A673 (cell line): ENCODE measurements around the gene CLASP2. TPM values are rescaled to one million over a fixed set of nuclear protein-coding genes. Genes with fewer than 3 reads are reported as not detected.

ENCODE experiments used
- BruUV-seq: library from RNA; stranded (reverse); fragments of 400-500 nt; replicated peaks from 2 replicates; lab custom pipeline; 2021; lab: Mats Ljungman, UMichigan
- CTCF ChIA-PET: fragments of 300-600 bp; sonication (Branson Sonifier 250); formaldehyde crosslinking; loops from one replicate; lab custom pipeline; 2022; ENCODE audit warnings: antibody characterized with exemption; lab: Charles Lee
- POLR2A ChIA-PET: fragments of 300-600 bp; sonication (Branson Sonifier 250); formaldehyde crosslinking; loops from one replicate; lab custom pipeline; 2022; ENCODE audit warnings: antibody characterized with exemption; ENCODE audit not compliant: low non-redundant PET; lab: Charles Lee
- DNase-seq: peaks from one replicate; pipeline ENCODE4 v3.0.0-alpha.2; 2015; ENCODE audit warnings: low spot score
- H3K27ac ChIP-seq: fragments of 200-600 bp; sonication (generic); 2 replicates; pipeline ENCODE4 v1.5.1; 2016; ENCODE audit warnings: mixed run types, low read depth, mild to moderate bottlenecking, mixed read lengths, antibody characterized with exemption, low read length; ENCODE audit not compliant: poor library complexity, severe bottlenecking
- H3K27me3 ChIP-seq: fragments of 200-600 bp; sonication (generic); replicated peaks from 2 replicates; pipeline ENCODE4 v1.6.1; 2017; ENCODE audit warnings: mixed run types, low read depth, mild to moderate bottlenecking, mixed read lengths, antibody characterized with exemption, low read length; ENCODE audit not compliant: insufficient read depth, poor library complexity
- H3K36me3 ChIP-seq: fragments of 200-600 bp; sonication (generic); 2 replicates; pipeline ENCODE4 v1.6.1; 2016; ENCODE audit warnings: mixed run types, mild to moderate bottlenecking, mixed read lengths, antibody characterized with exemption, low read length; ENCODE audit not compliant: insufficient read depth, poor library complexity, severe bottlenecking
- H3K4me1 ChIP-seq: fragments of 200-600 bp; sonication (generic); 2 replicates; pipeline ENCODE4 v1.6.1; 2017; ENCODE audit warnings: mixed run types, mild to moderate bottlenecking, mixed read lengths, antibody characterized with exemption, low read length; ENCODE audit not compliant: insufficient read depth, poor library complexity, severe bottlenecking
- H3K4me3 ChIP-seq: fragments of 200-600 bp; sonication (generic); 2 replicates; pipeline ENCODE4 v1.5.1; 2016; ENCODE audit warnings: low read depth, mixed run types, mild to moderate bottlenecking, mixed read lengths, low read length; ENCODE audit not compliant: poor library complexity, severe bottlenecking
- H3K9me3 ChIP-seq: fragments of 200-600 bp; sonication (generic); 2 replicates; pipeline ENCODE4 v1.6.1; 2016; ENCODE audit warnings: mixed run types, low read depth, mild to moderate bottlenecking, mixed read lengths, antibody characterized with exemption, low read length; ENCODE audit not compliant: poor library complexity, severe bottlenecking
- CTCF ChIP-seq: fragments of 300-800, 200-600 bp; sonication (generic); conservative IDR thresholded peaks from 2 replicates; pipeline ENCODE4 v1.5.1; 2017; ENCODE audit warnings: low read depth, mild to moderate bottlenecking, antibody characterized with exemption, low read length, moderate library complexity, mixed read lengths
- EZH2 ChIP-seq: fragments of 200-600 bp; sonication (generic); IDR thresholded peaks from 2 replicates; pipeline ENCODE4 v1.6.1; 2017; ENCODE audit warnings: borderline replicate concordance, low read depth, mild to moderate bottlenecking, mixed read lengths, antibody characterized with exemption, low read length; ENCODE audit not compliant: poor library complexity, severe bottlenecking
- intact Hi-C: fragments of 100-400 bp; cut with micrococcal nuclease; formaldehyde crosslinking; loops from one replicate; pipeline ENCODE4 v1.10.0; 2022; ENCODE audit not compliant: unreplicated experiment
- total RNA-seq: library from RNA; stranded (reverse); gene quantifications from 2 replicates; pipeline ENCODE4 v1.2.3, GENCODE V29; 2021

Gene CLASP2
- total RNA-seq, 1 experiment from 2014 or later: 67.4 TPM

- TF ChIP-seq EZH2 (no peak), CTCF (no peak)
- BruUV-seq: no TSS peak
- no peak overlapping the region for H3K27ac ChIP-seq
- peaks cover 8% of the 10 kb centered on the region for H3K36me3 ChIP-seq
- peaks cover 15% of the 10 kb centered on the region for H3K9me3 ChIP-seq
- CTCF ChIA-PET: no interaction called here
- H3K4me1 ChIP-seq: no peaks in the 10 kb centered on the region
- DNase-seq: no peak
- no peak overlapping the region for H3K4me3 ChIP-seq
- POLR2A ChIA-PET: no interaction called here
- intact Hi-C loops: no loop called here
- H3K27me3 ChIP-seq: no peaks in the 10 kb centered on the region
These were observed 194.9 kb downstream of the CLASP2 start for GRCh38 chr3:33523093-33523667.

DNA sequence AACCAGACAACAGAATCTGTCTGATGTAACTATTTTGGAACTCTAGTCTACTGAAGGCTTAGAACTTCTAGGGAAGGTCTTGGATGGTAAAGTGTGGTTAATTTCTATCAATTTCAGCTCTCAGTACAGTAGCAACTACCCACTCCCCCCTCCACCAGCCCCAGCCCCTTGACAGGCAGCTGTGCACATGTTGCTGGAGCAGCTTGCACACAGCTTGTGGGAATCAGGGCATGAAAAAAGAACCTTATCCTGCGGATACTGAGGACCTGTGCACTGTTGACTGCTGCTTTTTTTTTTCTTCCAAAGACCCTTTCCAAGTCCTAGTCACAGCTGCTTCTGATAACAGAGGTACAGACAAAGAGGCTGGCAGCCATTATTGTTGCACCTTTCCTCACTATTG lies 196.3 kb downstream of the CLASP2 start:
- Histone ChIP-seq H3K27ac (no peak overlapping the region), H3K4me1 (peaks cover 7% of the 10 kb centered on the region), H3K9me3 (peaks cover 8% of the 10 kb centered on the region), H3K27me3 (no peaks in the 10 kb centered on the region), H3K36me3 (peaks cover 8% of the 10 kb centered on the region), H3K4me3 (no peak overlapping the region)
- intact Hi-C loops: no loop called here
- no peak for TF ChIP-seq EZH2
- TF ChIP-seq CTCF: no peak
- ChIA-PET CTCF (no interaction called here), POLR2A (no interaction called here)
- no peak for DNase-seq
- no TSS peak for BruUV-seq

DNA sequence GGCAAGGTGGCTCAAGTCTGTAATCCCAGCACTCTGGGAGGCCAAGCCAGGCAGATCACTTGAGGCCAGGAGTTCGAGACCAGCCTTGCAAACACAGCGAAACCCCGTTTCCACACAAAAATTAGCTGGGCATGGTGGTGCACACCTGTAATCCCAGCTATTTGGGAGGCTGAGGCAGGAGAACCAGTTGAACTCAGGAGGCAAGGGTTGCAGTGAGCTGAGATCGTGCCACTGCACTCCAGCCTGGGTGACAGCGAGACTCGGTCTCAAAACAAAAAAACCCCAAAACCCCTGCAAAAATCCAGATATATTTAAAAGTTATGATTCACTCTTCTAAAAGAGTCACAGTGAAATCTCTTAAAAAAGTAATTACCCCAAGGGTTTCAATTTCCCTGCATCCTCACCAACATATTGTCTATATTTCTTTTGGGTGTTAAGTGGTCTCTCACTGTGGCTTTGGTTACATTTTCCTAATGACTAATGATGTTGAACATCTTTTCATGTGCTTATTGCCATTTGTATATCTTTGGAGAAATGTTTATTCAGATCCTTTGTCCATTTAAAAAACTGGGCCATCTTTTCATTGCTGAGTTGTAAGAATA lies 204.7 kb downstream of the CLASP2 start:
- no TSS peak for BruUV-seq
- intact Hi-C loops: no loop called here
- Histone ChIP-seq H3K36me3 (peaks cover 11% of the 10 kb centered on the region), H3K4me3 (no peak overlapping the region), H3K9me3 (no peaks in the 10 kb centered on the region), H3K27ac (no peak overlapping the region), H3K27me3 (no peaks in the 10 kb centered on the region), H3K4me1 (peaks cover 7% of the 10 kb centered on the region)
- CTCF ChIA-PET: no interaction called here
- TF ChIP-seq CTCF (no peak), EZH2 (no peak)
- DNase-seq: no peak
- POLR2A ChIA-PET: no interaction called here
